GM19468 (cell line): Measurements from ENCODE around the gene CDC42SE2.
"Not testable (repeated sequence)": the region's sequence is repeated elsewhere in the genome, so short reads cannot be mapped to it uniquely, and the experiment has no call there.

Experiments used
- ATAC-seq: cut with Tn5 transposase; IDR thresholded peaks from one replicate; pipeline ENCODE4 v1.9.1; 2021; ENCODE audit warnings: mild to moderate bottlenecking, moderate library complexity, moderate number of reproducible peaks; ENCODE audit not compliant: unreplicated experiment; ENCODE audit errors: extremely low read depth

Gene CDC42SE2

GRCh38 chr5:131276072-131276471 lies 12.2 kb downstream of the CDC42SE2 start:
- no peak for ATAC-seq

GRCh38 chr5:131277447-131277846 lies 13.6 kb downstream of the CDC42SE2 start:
- no peak for ATAC-seq

- ATAC-seq: no peak
Observed at GRCh38 chr5:131277875-131278740, 14.3 kb downstream of the CDC42SE2 start.

GRCh38 chr5:131278741-131279124 lies 14.9 kb downstream of the CDC42SE2 start:
- ATAC-seq: not testable (repeated sequence)

GRCh38 chr5:131279204-131279603 lies 15.4 kb downstream of the CDC42SE2 start:
- ATAC-seq: no peak

- ATAC-seq: no peak
Observed at GRCh38 chr5:131280417-131280816, 16.6 kb downstream of the CDC42SE2 start.

GRCh38 chr5:131281133-131281867 lies 17.4 kb downstream of the CDC42SE2 start:
- ATAC-seq: no peak

- no peak for ATAC-seq
Observed at GRCh38 chr5:131281868-131282234, 18.0 kb downstream of the CDC42SE2 start.

- ATAC-seq: no peak
Observed at GRCh38 chr5:131282235-131282634, 18.4 kb downstream of the CDC42SE2 start.

- ATAC-seq: no peak
Observed at GRCh38 chr5:131285703-131286399, 22.0 kb downstream of the CDC42SE2 start.

- no peak for ATAC-seq
Observed at GRCh38 chr5:131286400-131286715, 22.5 kb downstream of the CDC42SE2 start.

GRCh38 chr5:131288328-131288727 lies 24.5 kb downstream of the CDC42SE2 start:
- no peak for ATAC-seq

GRCh38 chr5:131289738-131290137 lies 25.9 kb downstream of the CDC42SE2 start:
- no peak for ATAC-seq

GRCh38 chr5:131296213-131296672 lies 32.4 kb downstream of the CDC42SE2 start:
- ATAC-seq: no peak

- ATAC-seq: no peak
Observed at GRCh38 chr5:131297886-131298285, 34.0 kb downstream of the CDC42SE2 start.

- ATAC-seq: no peak
Observed at GRCh38 chr5:131299465-131299864, 35.6 kb downstream of the CDC42SE2 start.

- no peak for ATAC-seq
Observed at GRCh38 chr5:131302506-131302905, 38.7 kb downstream of the CDC42SE2 start.

- no peak for ATAC-seq
Observed at GRCh38 chr5:131303537-131303936, 39.7 kb downstream of the CDC42SE2 start.

- no peak for ATAC-seq
Observed at GRCh38 chr5:131304414-131304813, 40.6 kb downstream of the CDC42SE2 start.

GRCh38 chr5:131305138-131305689 lies 41.4 kb downstream of the CDC42SE2 start:
- ATAC-seq: no peak

GRCh38 chr5:131305906-131306305 lies 42.1 kb downstream of the CDC42SE2 start:
- ATAC-seq: no peak
